Activated naive CD4-positive, alpha-beta T cell treated with anti-CD3 and anti-CD28 coated beads, Interleukin-2, amount 50 U/mL, for 24 hours (primary cell): Measurements from ENCODE around the gene ACOT9.
"Not testable (repeated sequence)": the region's sequence is repeated elsewhere in the genome, so short reads cannot be mapped to it uniquely, and the experiment has no call there.

Experiments used
- H3K27ac Mint-ChIP-seq: one replicate; pipeline ENCODE4 v1.8.0; 2021; ENCODE audit warnings: mild to moderate bottlenecking, mixed read lengths
- H3K27me3 Mint-ChIP-seq: one replicate; pipeline ENCODE4 v1.8.0; 2021; ENCODE audit warnings: mixed read lengths
- H3K36me3 Mint-ChIP-seq: one replicate; pipeline ENCODE4 v1.8.0; 2021; ENCODE audit warnings: mixed read lengths
- H3K4me1 Mint-ChIP-seq: one replicate; pipeline ENCODE4 v1.8.0; 2021; ENCODE audit warnings: mixed read lengths
- H3K4me3 Mint-ChIP-seq: one replicate; pipeline ENCODE4 v1.8.0; 2021; ENCODE audit warnings: mild to moderate bottlenecking, mixed read lengths
- H3K9me3 Mint-ChIP-seq: one replicate; pipeline ENCODE4 v1.8.0; 2021; ENCODE audit warnings: mixed read lengths

ACOT9 gene

DNA sequence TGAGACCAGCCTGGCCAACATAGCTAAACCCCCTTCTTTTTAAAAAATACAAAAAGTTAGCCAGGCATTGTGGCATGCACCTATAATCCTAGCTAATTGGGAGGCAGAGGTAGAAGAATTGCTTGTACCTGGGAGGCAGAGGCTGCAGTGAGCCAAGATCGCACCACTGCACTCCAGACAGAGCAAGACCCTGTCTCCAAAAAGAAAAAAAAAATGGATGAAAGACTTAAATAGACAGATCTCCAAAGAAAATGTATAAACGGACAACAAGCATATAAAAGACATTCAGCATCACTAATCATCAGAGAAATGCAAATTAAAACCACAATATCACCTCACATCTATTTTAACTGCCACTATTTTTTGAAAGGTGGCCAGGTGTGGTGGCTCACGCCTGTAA lies 33.3 kb upstream of the ACOT9 start:
- Mint-ChIP-seq H3K9me3 (no peaks in the 10 kb centered on the region), H3K27me3 (no peaks in the 10 kb centered on the region), H3K4me1 (peaks cover 13% of the 10 kb centered on the region), H3K36me3 (no peaks in the 10 kb centered on the region), H3K27ac (peak overlapping the region; percentile 41), H3K4me3 (no peak overlapping the region)

DNA sequence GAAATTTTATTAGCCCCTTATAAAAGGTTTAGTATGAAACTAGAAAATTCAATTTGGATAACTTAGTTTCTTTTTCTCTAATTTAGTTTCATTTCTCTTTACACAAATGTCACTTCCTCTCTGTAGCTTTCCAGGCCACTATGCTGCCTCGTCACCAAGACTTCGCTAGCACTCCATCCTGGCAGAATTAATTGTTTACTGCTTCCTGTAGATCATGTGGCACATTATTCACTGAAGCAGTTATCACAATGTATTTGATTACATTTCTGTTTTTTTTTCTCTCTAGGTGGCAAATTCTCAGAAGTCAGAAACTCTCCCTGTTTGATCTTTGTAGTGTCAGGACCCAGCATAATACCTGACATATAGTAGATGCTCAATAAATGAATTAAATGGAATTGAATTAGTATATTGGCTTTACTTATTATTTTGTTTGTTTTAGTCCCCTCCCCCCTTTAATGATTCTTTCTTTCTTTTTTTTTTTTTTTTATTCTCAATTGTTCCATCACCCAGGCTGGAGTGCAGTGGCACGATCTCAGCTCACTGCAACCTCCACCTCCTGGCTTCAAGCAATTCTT lies 30.6 kb upstream of the ACOT9 start:
- Mint-ChIP-seq H3K27ac (peak overlapping the region; percentile 94), H3K9me3 (no peaks in the 10 kb centered on the region), H3K36me3 (no peaks in the 10 kb centered on the region), H3K27me3 (no peaks in the 10 kb centered on the region), H3K4me1 (peaks cover 10% of the 10 kb centered on the region), H3K4me3 (peak overlapping the region; percentile 72)

DNA sequence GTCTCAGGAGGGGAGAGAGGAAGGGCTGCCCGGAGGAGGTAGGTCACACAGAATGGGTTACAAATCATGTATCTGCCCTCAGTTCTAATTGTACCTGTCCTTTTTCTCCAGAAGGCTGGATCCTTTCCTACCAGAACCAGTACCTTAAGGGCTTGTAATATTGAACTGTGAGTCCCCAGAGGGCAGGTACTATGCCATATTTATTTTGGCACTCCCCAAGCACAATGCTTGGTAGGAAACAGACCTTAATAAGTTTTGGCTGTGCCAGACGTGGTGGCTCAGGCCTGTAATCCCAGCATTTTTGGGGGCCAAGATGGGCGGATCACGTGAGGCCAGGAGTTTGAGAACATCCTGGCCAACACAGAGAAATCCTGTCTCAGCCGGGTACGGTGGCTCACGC lies 28.0 kb upstream of the ACOT9 start:
- H3K27ac Mint-ChIP-seq, H3K4me3 Mint-ChIP-seq: not testable (repeated sequence)

DNA sequence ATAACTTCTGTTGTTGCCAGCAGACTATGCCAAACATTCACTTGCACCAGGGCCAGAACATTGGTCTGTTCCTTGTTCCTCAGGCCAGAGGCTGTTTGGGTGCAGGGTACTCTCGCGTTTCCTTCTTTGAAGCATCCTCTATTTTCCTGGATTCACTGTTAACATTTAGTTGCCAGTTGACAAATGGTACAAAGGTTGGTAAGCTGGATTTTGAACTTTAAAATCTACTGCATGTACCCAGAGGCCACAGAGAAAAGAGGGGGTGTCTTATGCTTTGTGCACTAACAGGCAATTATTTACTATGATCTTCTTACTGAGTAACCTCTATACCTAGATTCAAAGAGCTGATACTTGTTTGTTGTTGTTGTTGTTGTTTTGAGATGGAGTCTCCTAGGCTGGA lies 27.1 kb upstream of the ACOT9 start:
- no peaks in the 10 kb centered on the region for H3K36me3 Mint-ChIP-seq
- H3K4me1 Mint-ChIP-seq = peaks cover 10% of the 10 kb centered on the region
- H3K27me3 Mint-ChIP-seq = no peaks in the 10 kb centered on the region
- H3K27ac Mint-ChIP-seq = no peak overlapping the region
- H3K9me3 Mint-ChIP-seq = no peaks in the 10 kb centered on the region
- no peak overlapping the region for H3K4me3 Mint-ChIP-seq

More for the DNA sequence above, 28.0 kb upstream of the ACOT9 start:
- not testable (repeated sequence) for H3K9me3 Mint-ChIP-seq, H3K36me3 Mint-ChIP-seq, H3K27me3 Mint-ChIP-seq
- peaks cover 10% of the 10 kb centered on the region for H3K4me1 Mint-ChIP-seq

DNA sequence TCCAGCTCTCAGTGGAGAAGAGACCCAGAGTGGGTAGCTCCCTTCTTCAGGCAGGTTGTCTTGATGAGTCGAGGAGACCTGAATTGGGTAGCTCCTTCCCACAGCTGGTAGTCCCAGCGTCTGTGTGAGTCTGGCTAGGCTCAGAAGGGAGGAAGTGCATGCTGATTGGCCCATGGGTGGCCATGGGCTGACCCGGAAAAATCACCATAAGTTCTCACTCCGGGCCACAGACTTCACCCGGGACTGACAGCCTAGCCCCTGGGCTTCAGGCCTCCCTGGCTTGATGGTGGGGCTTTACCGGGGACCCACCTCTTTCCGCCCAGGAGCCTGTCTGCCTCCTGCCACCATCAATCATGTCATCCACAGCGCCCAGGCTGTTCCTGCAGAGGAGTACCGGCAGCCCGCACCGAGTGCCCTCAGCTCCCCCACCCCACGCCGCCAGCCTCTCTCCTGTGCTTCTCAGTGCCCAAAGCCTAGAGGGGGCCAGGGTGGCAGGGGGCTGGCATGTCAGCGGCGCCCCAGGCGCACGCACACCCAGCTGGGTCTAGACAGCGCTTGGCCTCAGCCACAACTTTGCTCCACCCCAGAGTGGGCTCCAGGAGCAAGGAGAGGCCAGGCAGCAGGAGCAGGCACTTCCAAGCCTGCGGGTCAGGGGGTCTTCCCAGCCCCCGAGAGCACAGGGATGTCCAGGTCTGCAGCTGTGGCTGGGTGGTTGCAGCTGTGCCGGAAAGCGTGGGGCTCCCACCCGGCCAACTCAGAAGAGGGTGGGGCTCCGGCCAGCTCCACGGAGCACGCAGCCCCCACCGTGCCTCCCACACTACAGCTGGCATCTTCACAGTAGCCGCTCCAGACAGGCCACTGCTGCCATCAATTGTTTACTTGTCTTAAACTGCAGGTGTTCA lies 23.8 kb upstream of the ACOT9 start:
- Mint-ChIP-seq H3K36me3 (no peaks in the 10 kb centered on the region), H3K9me3 (no peaks in the 10 kb centered on the region), H3K27ac (no peak overlapping the region), H3K4me3 (peak overlapping the region; percentile 30), H3K27me3 (no peaks in the 10 kb centered on the region), H3K4me1 (no peaks in the 10 kb centered on the region)

DNA sequence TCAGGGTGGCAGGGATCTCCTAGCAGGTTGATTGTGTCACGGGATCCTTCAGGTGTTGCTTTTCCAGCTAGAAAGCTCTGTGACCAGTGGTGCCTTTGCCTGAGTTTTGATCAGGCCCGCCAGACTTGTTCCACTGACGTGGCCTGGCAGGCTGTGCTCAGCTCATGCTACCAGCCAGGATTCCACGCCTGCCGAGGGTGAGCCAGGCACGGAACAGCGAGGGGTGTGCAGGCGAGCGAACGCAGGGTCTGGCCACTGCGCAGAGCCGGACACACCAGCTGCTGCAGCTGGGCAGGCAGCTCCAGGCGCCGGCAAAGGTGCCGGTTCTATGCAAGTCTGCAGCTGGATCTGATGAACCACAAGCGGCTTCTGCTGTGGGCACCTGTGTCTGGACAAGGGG lies 22.8 kb upstream of the ACOT9 start:
- no peak overlapping the region for H3K27ac Mint-ChIP-seq

DNA sequence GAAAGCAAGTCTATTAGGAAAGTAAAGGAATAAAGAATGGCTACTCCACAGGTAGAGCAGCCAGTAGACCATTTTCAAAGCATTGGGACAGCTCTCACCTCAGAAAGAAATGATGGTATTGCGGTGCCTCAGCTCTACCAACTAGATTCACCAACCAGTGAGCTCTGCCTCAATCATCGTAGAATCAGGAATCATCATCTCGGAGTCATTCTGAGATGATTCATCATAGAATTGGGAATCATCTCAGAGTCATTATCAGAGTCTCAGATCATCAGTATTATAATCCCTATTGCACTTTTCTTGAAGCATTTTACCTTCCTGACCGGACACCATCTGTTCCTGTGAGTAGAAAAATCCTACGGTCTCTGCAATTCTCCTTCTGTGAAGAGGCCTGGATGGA lies 22.4 kb upstream of the ACOT9 start:
- H3K9me3 Mint-ChIP-seq = no peaks in the 10 kb centered on the region
- no peaks in the 10 kb centered on the region for H3K36me3 Mint-ChIP-seq
- H3K27ac Mint-ChIP-seq = no peak overlapping the region
- H3K4me1 Mint-ChIP-seq = no peaks in the 10 kb centered on the region
- H3K27me3 Mint-ChIP-seq = no peaks in the 10 kb centered on the region
- H3K4me3 Mint-ChIP-seq = no peak overlapping the region

More for the DNA sequence above, 22.8 kb upstream of the ACOT9 start:
- Mint-ChIP-seq H3K9me3 (no peaks in the 10 kb centered on the region), H3K4me3 (no peak overlapping the region), H3K27me3 (no peaks in the 10 kb centered on the region), H3K36me3 (no peaks in the 10 kb centered on the region), H3K4me1 (no peaks in the 10 kb centered on the region)

DNA sequence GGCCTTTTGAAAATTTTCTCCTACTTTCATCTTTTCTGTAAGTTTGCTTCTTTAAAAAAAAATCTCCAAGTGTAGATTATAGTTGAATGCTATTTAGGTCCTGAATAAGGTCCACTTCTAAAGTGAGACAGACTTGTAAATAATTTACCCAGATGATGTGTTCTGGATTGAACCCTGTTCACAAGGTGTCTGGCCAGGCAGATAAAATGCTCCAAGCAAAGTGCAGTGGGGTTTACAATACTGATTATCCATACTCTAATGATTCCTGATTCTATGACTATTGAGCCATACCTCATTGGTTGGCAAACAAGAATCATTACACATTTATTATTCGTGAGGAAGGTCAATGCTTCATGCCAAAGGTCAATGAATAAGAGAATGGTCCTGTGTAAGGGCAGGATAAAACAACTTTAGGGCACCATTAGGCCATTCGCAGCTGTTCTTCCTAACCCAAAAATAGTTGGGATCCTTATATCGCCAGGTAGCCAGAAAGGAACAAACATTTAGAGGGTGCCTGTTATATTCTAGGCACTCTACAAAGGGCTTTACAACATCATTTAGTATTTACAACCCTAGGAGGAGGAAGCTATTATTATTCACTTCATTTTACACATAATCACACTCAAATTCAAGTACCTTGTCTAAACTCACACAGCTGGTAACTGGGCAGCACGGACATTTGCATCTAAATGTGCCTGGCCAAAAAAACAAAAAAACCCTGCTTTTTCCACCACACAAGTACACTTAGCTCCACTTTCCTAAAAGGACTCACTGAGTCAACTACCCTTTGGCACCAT lies 21.3 kb upstream of the ACOT9 start:
- H3K4me1 Mint-ChIP-seq = no peaks in the 10 kb centered on the region
- no peak overlapping the region for H3K4me3 Mint-ChIP-seq
- no peaks in the 10 kb centered on the region for H3K27me3 Mint-ChIP-seq
- no peaks in the 10 kb centered on the region for H3K9me3 Mint-ChIP-seq
- no peaks in the 10 kb centered on the region for H3K36me3 Mint-ChIP-seq
- H3K27ac Mint-ChIP-seq = no peak overlapping the region

DNA sequence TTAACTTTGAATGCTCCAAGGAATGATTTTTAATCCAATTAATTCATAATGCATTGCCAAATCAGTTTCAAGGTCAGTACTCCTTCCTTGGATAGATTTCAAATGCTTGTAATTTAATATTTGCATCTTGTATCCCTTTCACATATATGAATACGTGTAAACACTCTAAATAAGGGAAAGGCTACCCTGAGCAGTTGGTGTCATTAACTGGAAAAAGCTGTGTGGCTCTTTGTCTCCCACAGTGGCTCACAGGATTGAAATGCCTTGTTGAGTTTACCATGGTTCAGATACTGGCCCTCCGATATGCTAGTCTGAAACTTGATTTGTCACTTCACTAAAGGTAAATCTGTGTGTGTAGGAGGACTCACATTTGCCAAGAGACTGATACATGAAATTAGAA lies 16.7 kb upstream of the ACOT9 start:
- Mint-ChIP-seq H3K9me3 (no peaks in the 10 kb centered on the region), H3K4me1 (peaks cover 3% of the 10 kb centered on the region), H3K27ac (no peak overlapping the region)

DNA sequence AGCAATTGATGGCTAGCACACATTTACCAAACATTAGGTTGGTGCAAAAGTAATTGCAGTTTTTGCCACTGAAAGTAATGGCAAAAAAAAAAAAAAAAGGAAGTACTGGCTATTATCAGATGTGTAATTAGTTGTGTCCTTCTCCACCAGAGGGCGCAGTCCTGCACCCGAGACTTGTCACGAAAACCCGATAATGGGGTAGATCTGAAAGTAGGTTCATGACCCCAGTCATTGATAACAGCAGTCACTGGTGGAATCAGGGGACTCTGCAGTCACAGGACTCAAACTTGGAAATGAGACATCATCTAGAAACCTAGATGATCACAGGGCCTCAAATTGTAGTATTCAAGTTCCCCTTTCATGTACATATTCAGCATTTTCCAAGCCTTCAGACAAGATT lies 13.1 kb upstream of the ACOT9 start:
- H3K27ac Mint-ChIP-seq = no peak overlapping the region
- H3K36me3 Mint-ChIP-seq = no peaks in the 10 kb centered on the region
- no peaks in the 10 kb centered on the region for H3K27me3 Mint-ChIP-seq
- no peaks in the 10 kb centered on the region for H3K9me3 Mint-ChIP-seq
- H3K4me1 Mint-ChIP-seq = peaks cover 3% of the 10 kb centered on the region
- no peak overlapping the region for H3K4me3 Mint-ChIP-seq

More for the DNA sequence above, 16.7 kb upstream of the ACOT9 start:
- Mint-ChIP-seq H3K27me3 (no peaks in the 10 kb centered on the region), H3K4me3 (no peak overlapping the region), H3K36me3 (no peaks in the 10 kb centered on the region)

DNA sequence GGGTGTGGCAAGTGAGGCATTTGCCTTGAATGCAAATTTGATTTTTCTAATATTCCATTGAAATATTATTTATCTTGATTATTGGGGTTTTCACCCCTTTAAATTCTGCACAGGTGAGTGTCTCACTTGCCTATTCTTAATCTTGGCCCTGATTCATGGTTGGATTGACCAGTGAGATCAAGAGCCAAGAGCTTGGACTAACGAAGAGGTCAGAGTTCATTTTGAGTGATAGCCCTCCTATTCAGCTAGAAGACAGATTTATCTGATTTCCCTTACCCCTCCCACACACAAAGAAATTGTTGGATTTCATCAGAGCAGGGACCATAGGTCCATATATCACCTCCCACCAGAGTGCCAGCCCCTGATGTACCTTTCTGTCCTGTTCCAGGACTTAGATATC lies 11.6 kb upstream of the ACOT9 start:
- no peak overlapping the region for H3K4me3 Mint-ChIP-seq
- no peak overlapping the region for H3K27ac Mint-ChIP-seq
- no peaks in the 10 kb centered on the region for H3K9me3 Mint-ChIP-seq
- H3K27me3 Mint-ChIP-seq = no peaks in the 10 kb centered on the region
- H3K4me1 Mint-ChIP-seq = peaks cover 3% of the 10 kb centered on the region
- no peaks in the 10 kb centered on the region for H3K36me3 Mint-ChIP-seq

DNA sequence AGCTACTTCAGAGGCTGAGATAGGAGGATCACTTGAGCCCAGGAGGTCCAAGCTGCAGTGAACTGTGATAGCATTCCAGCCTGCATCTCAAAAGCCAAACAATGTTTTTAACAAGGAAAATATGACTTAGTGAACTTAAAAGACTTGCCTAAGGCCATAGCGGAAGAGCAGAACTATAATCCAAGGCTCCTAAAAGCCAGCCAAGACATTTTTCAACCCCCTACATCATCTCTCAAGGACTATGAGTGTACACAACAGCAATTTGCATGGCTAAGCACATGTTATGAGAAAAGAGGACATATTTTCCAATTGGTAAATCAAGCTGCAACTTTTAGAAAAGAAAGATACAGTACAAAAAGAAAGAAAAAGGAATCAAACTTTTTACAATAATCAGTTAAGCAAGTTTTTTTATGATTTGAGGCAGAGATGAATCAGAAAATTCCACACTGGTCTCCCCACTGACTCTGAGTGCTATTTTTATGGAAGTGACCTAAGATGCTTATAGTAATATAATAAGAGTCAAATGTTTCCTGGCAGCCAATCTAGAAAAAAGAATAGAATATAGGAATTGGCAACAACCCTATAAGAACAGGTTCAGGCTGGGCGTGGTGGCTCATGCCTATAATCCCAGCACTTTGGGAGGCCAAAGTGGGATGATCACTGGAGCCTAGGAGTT lies 9.8 kb upstream of the ACOT9 start:
- Mint-ChIP-seq H3K4me3 (no peak overlapping the region), H3K4me1 (peaks cover 3% of the 10 kb centered on the region), H3K27me3 (no peaks in the 10 kb centered on the region), H3K9me3 (no peaks in the 10 kb centered on the region), H3K36me3 (no peaks in the 10 kb centered on the region), H3K27ac (no peak overlapping the region)

DNA sequence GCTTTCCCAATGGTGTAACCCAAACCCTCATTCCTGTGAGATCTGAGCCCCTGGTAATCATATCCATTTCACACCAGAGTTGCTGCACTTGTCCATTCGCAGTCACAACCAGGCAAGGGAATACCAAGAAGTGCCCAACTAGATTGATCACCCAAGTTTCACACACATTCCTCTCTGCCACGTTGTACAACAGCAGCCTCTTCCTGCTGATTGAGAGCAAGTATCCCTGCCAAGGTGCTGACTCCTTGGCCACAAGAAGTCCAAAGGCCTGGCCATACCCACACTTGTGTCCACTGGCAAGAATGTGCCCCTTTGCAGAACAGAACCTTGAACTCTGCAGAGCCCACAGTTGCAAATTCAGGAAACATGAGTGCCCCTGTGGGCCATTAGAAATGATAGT lies 6.5 kb upstream of the ACOT9 start:
- no peaks in the 10 kb centered on the region for H3K36me3 Mint-ChIP-seq
- no peak overlapping the region for H3K4me3 Mint-ChIP-seq
- H3K27me3 Mint-ChIP-seq = no peaks in the 10 kb centered on the region
- H3K4me1 Mint-ChIP-seq = peaks cover 6% of the 10 kb centered on the region
- H3K9me3 Mint-ChIP-seq = no peaks in the 10 kb centered on the region
- no peak overlapping the region for H3K27ac Mint-ChIP-seq

DNA sequence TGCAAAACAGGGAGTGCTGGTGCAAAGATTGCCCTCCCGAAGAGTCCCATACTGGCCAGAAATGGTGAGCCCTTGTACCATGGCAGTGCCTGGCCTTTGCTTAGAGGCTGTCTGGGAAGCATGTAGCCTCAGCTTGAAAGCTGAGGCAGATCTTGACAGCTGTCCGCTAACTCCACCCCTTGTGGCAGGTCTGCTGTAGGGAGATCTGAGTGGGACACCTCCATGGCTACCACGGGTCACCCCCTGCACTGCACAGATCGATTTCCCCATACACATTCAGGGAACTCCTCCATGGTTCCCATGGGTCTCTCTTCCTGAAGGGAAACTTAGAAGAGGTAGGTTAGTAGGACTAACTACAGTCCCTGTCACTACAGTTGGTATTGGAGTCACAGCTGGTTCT lies 6.1 kb upstream of the ACOT9 start:
- Mint-ChIP-seq H3K27me3 (no peaks in the 10 kb centered on the region), H3K36me3 (no peaks in the 10 kb centered on the region), H3K4me1 (peaks cover 9% of the 10 kb centered on the region), H3K4me3 (no peak overlapping the region), H3K9me3 (no peaks in the 10 kb centered on the region), H3K27ac (no peak overlapping the region)

DNA sequence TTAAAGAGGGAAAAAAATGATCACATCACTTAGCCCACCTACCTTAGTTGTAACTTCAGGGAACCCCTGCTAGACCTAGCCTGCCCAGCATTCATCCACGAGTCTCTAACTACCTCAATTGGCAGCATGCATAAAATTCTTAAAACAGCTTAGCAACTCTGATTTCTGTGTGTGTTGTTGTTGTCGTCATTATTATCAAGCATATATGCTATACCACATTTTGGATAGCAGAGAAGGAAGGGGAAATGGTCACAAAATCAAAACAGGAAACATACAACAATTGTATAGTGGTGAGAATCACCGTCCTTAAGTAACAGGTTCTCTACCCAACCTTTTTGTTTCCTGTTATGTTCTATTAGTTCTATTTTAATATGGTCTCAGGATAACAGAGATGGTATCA lies 2.7 kb upstream of the ACOT9 start:
- Mint-ChIP-seq H3K4me1 (peaks cover 21% of the 10 kb centered on the region), H3K36me3 (no peaks in the 10 kb centered on the region), H3K9me3 (no peaks in the 10 kb centered on the region), H3K4me3 (no peak overlapping the region), H3K27me3 (no peaks in the 10 kb centered on the region), H3K27ac (no peak overlapping the region)

DNA sequence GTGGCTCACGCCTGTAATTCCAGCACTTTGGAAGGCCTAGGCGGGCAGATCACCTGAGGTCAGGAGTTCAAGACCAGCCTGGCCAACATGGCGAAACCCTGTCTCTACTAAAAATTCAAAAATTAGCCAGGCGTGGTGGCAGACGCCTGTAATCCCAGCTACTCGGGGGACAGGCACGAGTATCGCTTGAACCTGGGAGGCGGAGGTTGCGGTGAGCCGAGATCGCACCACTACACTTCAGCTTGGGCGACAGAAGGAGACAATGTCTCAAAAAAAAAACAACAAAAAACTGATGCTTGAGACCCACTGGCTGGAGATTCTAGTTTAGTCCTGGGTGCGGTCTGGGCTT lies 521 bp upstream of the ACOT9 start:
- peaks cover 21% of the 10 kb centered on the region for H3K4me1 Mint-ChIP-seq
- H3K36me3 Mint-ChIP-seq, H3K27me3 Mint-ChIP-seq, H3K27ac Mint-ChIP-seq, H3K9me3 Mint-ChIP-seq: not testable (repeated sequence)
- peak overlapping the region; percentile 82 for H3K4me3 Mint-ChIP-seq
